Stimulated activated CD8-positive, alpha-beta memory T cell treated with anti-CD3 and anti-CD28 coated beads, Interleukin-4, amount 100 ng/mL, for 1 hour (primary cell): ENCODE data around the gene IDE.
A peak's percentile ranks its signal among the peaks of the same experiment; 100 is the strongest.

Source experiments
- DNase-seq, 2 donors: peaks; one replicate each; pipeline ENCODE4 v3.0.0-alpha.2; 2020; ENCODE audit warnings: low read depth in 2 of 2, low spot score in 1 of 2

The IDE gene

DNA sequence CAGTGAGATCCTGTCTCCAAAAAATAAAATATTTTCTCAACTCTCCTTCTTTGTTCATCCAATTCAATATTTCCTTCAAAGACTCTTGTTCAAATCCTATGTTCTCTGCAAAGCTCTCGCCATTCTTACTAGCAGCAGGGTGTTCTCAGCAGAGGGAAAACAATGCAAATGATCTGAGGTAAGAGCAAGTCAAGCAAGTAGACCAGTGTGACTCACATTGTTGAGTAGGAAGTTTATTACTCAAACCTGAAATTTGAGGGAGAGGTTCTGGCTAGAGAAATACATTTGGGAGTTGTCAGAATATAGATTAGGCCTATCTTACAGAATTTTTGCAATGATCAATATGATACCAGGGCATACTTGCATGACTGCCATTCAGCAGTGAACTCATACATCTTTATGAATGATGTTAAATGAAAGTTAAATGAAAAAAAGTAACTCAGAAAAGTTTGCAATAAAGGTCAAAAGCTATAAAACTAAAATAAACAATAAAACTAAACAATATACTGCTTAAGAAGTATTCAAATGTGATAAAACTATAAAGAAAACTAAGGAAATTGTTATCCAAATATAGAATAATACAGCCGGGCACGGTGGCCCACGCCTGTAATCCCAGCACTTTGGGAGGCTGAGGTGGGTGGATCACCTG, 5.8 kb downstream of the IDE start:
- no peak for DNase-seq

DNA sequence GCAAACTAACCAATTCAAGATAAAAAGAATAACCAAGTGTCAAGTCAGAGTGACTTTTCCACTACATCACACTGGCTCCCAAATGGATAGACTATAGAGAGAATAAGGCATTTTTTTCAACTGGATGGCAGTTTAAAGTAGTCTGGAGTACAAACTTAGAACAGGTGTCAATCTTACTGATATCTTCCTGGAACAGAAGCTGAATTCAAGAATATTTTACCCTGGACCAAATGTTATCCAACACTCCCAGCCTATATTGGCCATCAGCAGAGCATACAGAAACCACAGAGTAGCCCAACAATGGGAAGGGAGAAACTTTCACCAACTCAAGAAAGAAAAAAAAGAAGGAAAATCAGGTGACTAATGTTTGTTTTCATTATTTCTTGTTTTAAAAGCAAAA, 11.5 kb downstream of the IDE start:
- DNase-seq = no peak

DNA sequence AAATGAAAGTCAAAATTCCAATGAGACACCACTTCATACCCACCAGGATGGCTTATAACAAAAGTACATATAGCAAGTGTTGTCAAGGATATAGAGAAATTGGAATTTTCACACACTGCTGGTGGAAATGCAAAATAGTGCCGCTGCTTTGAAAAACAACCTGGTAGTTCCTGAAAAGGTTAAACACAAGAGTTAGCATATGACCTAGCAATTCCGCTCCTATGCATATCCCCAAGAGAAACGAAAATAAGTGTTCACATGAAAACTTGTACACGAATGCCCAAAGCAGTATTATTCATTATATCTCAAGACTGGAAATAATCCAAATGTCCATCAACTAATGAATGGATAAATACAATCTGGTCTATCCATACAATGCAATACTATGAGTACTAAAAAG, 14.8 kb downstream of the IDE start:
- DNase-seq = no peak

DNA sequence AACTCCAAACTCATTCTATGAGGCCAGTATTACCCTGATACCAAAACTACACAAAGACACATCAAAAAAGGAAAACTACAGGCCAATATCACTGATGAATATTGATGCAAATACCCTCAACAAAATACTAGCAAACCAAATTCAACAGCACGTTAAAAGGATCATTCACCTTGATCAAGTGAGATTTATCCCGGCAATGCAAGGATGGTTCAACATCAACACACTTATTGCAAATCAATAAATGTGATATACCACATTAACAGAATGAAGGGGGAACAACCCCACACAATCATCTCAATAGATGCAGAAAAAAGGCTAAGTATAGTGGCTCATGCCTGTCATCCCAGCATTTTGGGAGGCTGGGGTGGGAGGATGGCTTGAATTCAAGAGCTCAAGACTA, 19.9 kb downstream of the IDE start:
- no peak for DNase-seq

DNA sequence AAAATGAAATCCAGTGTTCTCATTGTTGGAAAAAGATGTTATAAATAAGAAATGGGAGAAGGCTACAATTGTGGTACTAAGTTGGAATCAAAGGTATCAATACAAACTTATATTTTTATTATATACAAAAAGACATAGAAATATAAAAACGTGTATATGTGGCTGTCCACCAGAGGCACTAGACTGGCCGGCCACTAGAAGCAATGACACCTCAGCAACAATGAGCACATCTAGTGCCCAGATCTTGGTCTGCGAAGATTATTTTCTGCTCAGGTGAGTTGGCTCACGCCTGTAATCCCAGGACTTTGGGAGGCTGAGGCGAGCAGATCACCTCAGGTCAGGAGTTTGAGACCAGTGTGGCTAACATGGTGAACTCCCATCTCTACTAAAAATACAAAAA, 21.6 kb downstream of the IDE start:
- DNase-seq = no peak

DNA sequence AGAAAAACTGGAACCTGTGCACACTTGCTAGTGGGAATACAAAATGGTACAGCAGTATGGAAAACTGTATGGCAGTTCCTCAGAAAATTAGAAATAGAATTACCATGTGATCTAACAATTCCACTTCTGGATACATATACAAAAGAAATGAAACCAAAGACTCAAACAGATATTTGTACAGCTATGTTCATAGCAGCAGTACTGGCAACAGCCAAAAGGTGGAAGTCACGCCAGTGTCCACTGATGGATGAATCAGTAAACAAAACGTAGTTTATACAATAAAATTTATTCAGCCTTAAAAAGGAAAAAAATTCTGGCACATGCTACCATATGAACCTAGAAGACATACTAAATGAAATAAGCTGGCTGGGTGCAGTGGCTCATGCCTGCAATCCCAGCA, 23.0 kb downstream of the IDE start:
- no peak for DNase-seq

DNA sequence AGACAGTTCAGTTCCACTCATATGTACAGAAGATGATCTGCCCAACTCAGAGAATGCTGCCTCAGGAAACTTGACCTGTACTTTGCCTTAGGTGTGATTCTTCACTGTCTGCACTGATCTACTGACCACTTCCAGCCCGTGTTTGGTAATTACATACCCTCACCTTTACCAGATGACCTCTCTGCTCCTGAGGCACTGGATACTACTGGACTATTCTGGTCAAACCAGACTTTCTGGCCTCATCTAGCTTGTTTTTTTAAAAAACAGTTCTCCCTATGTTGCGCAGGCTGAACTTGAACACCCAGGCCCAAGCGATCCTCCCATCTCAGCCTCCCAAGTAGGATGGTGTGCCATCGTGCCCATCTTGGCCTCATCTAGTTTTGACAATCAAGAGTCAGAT, 26.2 kb downstream of the IDE start:
- no peak for DNase-seq

DNA sequence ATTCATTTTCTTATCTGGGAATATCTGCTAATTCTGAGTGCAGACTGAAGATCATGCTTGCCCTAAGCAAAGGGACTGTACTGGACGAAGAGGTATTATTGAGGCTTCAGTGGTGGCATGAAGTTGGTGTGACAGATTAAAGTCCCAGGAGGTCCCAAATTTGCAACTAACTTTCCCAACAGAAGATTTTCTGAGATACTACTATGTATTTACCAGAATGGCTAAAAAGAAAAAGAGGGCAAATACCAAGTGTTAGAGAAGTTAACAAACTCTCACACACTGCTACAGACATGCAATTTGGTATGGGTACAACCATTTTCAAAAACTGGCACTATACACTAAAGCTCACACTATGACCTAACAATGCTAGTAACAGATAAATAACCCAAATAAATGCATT, 28.3 kb downstream of the IDE start:
- DNase-seq = no peak

DNA sequence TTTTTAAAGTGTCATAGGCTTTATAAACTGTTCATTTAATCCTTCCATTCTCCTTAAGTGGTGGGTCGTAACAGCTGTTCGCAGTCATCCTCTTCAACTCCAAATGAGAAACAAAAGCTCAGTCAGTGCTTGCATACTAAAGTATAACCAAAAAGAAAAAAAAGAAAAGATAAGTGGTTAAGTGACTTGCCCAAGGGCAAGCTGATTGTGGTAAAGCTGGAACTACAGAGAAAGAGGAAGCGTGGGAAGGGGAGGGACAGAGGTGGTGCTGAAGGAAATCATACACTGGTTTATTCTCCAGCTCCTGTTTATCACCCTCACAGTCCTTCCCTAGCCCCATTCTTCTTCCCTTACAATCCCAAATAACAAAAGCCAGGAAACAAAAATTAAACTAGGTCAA, 29.6 kb downstream of the IDE start:
- DNase-seq = no peak

DNA sequence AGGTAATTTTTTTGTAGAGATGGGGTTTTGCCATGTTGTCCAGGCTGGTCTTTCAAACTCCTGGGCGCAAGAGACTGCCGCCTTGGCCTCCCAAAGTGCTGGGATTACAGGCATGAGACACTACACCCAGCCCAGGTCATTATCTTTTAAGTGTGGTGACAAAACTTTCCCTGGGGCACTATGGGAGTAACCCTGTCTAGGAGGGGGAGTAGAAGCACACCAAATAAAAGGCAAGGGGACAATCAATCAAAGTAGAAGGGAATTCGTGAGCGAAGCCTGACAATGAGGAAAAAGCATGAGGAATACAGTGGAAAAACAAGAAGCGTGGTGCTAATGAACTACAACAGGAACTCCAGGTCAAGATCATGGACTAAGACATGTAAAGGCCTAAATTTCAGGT, 31.4 kb downstream of the IDE start:
- DNase-seq = no peak

DNA sequence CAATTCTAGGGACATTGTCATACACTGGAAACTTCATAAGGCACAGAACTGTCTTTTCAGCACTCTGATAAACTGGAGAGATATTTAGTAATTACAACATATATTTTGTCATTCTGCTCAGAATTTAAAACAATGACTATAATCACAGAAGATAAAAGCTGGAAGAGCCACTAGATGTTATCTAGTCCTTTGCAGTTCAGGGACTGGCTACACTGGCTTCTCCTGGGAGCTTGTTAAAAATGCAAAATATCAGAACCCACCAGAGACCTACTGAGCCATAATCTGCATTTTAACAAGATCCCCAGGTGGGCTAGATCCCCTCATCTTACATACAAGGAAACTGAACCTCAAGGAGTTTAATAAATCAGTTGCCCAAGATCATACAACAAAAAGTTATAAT, 32.3 kb downstream of the IDE start:
- no peak for DNase-seq

DNA sequence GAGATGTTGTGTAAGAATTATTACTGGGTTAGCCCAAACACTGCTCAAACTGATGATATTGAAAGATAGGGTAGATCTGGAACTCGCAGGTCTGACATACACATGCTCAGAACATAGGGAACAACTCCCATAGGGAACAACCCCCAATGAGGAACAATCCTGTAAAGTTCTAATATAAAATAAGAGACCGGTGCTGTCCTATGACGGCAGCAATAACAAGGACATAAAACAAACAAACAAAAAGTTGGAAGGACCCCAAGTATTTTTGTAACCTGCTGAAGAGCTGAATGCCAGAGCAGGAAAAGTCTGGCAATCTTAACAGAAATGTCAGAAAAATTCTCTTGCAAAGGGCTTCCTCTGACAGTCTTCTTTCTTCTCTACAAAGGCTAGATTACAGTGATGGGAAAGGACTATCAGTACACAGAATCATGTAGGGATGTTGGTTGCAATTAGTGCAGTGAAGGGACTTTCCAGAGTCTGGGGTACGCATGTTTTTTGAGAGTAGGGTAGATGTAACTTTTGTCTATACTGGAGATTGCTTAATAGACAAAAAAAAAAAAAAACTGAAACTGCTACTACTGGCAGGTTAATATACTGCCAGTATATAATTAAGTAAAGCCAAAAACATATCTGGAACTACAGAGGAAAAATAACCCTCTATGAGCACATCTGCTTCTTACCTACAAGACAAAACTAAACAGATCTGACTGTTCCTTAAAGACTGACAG, 35.5 kb downstream of the IDE start:
- DNase-seq = no peak

DNA sequence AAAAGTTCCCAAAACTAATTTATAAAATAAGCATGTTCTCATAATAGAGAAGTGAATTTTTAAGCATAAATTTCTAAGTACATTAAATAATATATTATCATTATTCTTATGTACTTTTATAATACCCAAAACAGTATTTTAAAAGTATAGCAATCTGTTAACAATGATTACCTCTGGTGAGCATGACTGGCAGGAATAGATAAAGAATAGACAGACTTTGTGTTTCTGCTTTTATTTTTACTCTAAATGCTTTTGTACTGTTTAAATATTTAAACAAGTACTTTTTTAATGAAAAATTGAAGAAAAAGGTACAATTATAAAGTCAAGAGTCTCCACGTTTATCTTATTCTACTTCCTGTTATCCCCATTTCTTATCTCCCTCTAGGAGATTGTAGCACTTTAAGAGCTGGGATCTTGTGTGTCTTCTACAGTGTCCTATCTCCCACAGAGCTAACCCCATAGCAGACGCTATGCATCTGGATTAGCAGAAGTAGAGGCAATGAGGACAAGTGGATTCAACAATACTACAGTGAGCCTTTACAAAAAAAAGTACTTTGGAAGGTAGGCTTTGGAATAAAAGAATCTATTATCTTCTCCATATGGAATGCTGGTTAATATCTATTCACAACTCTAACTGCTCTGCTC, 42.9 kb downstream of the IDE start:
- DNase-seq = no peak

DNA sequence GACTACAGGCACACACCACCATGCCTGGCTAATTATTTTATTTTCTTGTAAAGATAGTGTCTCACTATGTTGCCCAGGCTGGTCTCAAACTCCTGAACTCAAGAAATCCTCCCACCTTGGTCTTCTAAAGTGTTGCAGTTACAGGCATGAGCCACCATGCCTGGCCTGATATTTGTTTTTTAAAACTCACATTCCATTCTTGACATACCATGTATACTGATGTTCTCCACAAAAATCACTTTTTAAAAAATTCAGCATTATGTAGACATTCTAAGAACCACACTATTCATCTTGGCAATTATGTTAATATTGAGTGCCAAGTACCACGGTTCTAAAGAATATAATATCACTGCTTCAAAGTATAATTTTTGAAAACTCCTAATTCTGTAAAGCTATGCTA, 43.5 kb downstream of the IDE start:
- no peak for DNase-seq

DNA sequence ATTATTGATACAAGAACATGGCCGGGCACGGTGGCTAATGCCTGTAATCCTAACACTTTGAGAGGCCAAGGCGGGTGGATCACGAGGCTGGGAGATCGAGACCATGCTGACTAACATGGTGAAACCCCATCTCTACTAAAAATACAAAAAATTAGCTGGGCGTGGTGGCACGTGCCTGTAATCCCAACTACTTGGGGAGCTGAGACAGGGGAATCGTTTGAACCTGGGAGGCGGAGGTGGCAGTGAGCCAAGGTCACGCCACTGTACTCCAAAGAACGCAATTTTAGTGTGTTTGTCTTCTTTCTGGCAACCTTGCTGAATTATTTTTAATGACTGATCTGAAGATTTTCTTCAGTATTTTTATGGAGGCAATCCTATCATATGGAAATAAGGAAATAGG, 46.2 kb downstream of the IDE start:
- no peak for DNase-seq

DNA sequence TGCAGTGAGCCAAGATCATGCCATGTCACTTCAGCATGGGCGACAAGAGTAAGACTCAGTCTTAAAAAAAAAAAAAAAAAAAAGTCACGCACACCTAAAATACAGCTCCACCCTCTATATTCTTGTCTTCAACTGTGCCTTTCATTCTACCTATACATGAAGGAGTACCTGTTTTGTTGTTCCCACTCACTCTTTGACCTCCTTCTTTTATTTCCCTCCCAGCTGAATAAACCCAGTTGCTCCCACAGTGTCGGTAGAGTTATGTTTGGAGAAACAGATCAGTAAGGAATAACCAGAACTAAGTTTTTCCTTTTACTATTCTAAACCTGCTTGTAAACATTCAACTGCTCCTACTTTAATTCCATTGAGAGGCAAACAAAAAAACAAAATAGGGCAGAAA, 50.3 kb downstream of the IDE start:
- DNase-seq = no peak

DNA sequence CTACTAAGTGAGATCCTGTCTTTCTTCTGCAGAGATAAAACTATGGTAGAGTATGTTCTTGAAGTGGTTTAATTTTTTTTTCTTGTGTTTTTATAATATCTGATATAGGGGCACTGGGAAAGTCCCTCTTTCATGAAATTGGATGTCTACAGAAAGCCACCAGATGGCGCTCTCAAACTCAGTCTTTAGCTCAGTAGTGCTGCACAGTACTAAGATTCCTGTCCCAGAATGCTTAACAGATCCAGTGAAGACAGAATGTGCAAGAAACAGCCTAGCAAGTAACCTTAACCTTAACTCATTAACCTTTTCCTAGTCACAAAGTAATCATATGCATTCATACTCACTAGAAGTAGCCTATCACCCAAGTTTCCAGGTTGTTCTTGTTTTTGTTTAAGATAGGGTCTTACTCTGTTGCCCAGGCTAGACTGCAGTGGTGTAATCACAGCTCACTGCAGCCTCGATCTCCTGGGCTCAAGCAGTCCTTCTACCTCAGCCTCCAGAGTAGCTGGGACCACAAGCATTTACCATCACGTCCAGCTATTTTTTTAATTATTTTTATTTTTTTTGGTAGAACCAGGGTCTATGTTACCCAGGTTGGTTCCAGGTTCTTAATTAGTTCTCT, 56.7 kb downstream of the IDE start:
- peak; percentile 41 to 46 for DNase-seq

DNA sequence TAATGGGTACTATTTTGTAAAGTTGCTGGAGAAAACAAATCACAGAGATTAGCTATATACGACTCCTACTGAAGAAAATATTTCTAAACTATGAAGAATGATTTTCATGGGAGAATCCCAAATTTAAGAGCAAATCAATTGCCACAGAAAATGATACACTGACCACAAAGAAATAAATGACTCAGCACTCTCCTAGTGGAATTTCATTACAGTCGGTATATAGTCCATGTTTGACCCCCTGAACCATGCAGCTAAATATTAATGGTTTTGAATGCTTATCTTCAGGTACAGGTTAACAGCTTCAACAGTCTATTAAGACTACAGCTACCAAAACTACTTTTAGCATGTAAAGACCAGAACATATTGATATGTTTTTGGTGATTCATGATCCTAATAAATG, 65.0 kb downstream of the IDE start:
- DNase-seq = no peak

DNA sequence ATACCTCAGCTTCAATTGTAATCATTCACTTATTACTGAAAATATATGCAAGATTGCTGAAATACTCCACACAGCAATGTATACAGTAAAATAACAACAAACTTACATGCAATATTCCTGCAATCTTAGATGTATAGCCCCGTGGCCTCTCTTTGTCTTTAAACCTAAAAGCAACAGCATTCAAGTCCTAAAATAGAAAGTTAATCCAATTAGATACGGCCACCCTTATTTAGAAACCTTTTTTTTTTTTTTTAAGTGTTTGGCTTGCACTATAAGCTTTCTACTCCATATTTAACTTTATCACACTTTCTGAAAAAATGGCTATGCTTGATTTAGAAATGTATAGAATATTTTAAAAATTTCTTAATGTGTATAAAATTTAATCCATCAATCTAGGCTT, 67.6 kb downstream of the IDE start:
- DNase-seq = no peak

DNA sequence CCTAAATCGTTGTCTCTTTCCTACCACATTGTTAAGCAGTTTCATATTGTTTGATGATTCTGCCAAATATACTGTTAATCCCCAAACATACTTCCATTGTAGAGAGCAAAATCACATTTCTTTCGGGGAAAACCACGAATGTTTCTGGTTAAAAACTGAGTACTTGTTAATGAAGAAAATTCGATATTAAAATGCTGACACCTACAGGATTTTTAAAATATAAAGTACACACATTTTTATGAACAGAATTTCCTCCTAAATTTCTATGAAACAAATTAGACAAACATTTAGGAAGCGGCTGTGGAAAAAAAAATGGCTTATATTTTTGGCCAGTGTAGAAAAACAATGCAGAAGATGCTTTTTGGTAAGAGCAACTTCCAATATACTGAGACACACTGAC, 68.8 kb downstream of the IDE start:
- no peak for DNase-seq

DNA sequence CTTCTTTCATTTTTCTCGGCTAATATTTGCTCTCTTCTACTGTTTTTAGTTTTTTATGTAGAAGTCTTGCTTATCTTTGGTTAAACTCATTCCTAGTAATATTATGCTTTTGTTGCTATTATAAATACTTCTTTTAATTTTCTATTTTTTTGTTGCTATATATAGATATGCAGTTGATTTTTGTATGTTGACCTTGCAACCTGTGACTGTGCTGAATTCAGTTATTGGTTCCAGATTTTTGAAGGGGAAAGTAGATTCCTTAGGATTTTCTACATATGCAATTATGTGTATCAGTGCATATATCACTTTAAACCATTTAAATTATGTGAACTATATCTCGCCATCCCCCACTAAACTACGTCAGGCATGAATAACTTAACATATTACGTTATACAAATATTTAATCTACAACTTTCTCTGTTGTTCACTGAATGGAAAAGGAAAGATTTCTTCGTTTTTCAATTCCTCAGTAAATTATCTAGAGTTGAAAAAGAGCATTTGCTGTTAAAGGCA, 71.5 kb downstream of the IDE start:
- no peak for DNase-seq

DNA sequence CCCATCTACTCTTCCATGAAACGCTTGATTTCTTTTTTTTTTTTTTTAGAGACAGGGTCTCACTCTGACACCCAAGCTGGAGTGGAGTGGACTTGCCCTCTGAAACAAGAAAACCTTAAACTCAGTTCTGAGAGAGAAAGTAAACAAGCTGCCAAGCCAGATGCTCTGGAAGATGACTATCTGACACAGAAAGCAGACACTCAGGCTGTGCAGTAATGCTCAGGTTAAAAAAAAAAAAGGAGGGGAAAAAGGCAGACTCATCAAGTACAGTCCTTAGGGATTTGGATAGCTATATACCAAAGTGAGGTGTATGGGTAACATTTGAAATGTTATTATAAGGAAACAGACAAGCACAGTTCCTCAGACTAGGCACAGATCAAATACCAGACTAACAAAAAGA, 80.5 kb downstream of the IDE start:
- DNase-seq = no peak
